ENCODE results near the gene GPR156. TPM values are rescaled to one million over a fixed set of nuclear protein-coding genes. Genes with fewer than 3 reads are reported as not detected.

GPR156 gene
- total RNA-seq, 1 experiment from 2014 or later: 0.15 TPM

DNA sequence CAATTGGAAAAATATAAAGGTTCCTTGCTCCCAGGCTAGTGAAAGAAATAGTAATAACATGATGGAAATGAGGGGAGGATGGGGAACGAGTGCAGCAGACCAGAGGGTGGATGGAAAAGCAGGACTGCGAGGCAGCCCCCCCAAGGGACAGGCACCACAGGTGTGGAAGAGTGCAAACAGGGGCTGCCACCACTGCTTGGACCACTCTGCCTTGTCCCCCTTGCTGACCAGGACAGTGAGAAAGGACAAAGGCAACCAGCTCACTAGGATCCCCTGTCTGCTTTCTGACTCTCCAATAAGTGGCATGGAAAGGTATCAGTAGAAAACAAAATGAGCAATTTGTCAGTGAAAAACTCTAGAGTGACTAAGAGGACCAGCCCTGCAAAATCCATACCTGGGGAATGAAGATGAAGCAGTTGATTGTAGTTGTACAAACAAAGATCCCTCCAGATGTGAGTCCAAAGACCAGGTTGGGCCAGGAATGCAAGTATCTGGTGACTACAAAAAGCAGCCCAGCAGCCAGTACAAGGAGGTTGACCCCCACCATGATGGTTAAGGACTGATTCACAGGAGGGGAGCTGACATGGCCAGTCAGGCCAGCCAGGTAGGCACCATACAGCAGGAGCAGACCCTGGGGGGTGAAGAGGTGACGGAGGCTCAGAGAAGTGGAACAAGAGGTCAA is 104.2 kb downstream of the GPR156 start (continued):
- TF ChIP-seq REST (IDR thresholded peaks at IDR 0.05; ENCODE audit: low read depth): no peak
- TF ChIP-seq EZH2 (IDR thresholded peaks at IDR 0.05): no peak
- no peak for TF ChIP-seq SIN3A (IDR thresholded peaks at IDR 0.05; ENCODE audit: low read depth)

- ChIA-PET POLR2A (no interaction called here), CTCF (no interaction called here), RAD21 (ENCODE audit: low non-redundant PET in 1 of 2, low total read pairs in 2 of 2, uncharacterized antibody in 2 of 2, unreplicated experiment in 2 of 2) (no interaction called here)
- Histone ChIP-seq H3K9ac (ENCODE audit: low read length) (no peak overlapping the region), H3K4me3 (replicated peaks in 1 of 2; ENCODE audit: low read depth in 1 of 2, low read length in 2 of 2) (no peak overlapping the region), H2AFZ (ENCODE audit: low read depth, low read length, poor library complexity, severe bottlenecking) (no peak overlapping the region), H3K36me3 (ENCODE audit: control insufficient read depth in 1 of 2, insufficient read depth in 2 of 2, low read length in 2 of 2) (no peaks in the 10 kb centered on the region), H3K9me2 (ENCODE audit: insufficient read depth) (no peaks in the 10 kb centered on the region), H3K9me3 (ENCODE audit: control insufficient read depth in 1 of 2, insufficient read depth in 1 of 2, low read depth in 1 of 2, low read length in 2 of 2) (no peaks in the 10 kb centered on the region), H3K27me3 (ENCODE audit: insufficient read depth, low read length) (no peaks in the 10 kb centered on the region), H3K27ac (ENCODE audit: low read depth, low read length) (no peak overlapping the region), H4K20me1 (ENCODE audit: insufficient read depth) (no peaks in the 10 kb centered on the region), H3K4me2 (ENCODE audit: low read length) (no peak overlapping the region), H3K79me2 (ENCODE audit: insufficient read depth, low read length) (no peaks in the 10 kb centered on the region), H3K4me1 (ENCODE audit: control insufficient read depth in 1 of 2, insufficient read depth in 2 of 2, low read length in 2 of 2) (peaks cover 0 to 10% of the 10 kb centered on the region in 2 experiments; a peak in 1 of 4 replicates)
- DNase-seq (ENCODE audit: low read depth, low spot score) (no peak), ATAC-seq (no peak; the same call in 1 of the 2 replicates)
- BruUV-seq (replicated peaks): no TSS peak
- intact Hi-C loops (cut with micrococcal nuclease): no loop called here
- TF ChIP-seq MAX (IDR thresholded peaks at IDR 0.05) (no peak), EZH2 (IDR thresholded peaks at IDR 0.05) (no peak), ZNF274 (IDR thresholded peaks at IDR 0.05; ENCODE audit: low read depth, low read length) (no peak), POLR2AphosphoS5 (IDR thresholded peaks at IDR 0.05; ENCODE audit: low read depth, low read length) (no peak), SP1 (IDR thresholded peaks at IDR 0.05; ENCODE audit: low read depth) (no peak), RAD21 (IDR thresholded peaks at IDR 0.05; ENCODE audit: low read depth) (no peak)
- TF ChIP-seq, protein P1, sequence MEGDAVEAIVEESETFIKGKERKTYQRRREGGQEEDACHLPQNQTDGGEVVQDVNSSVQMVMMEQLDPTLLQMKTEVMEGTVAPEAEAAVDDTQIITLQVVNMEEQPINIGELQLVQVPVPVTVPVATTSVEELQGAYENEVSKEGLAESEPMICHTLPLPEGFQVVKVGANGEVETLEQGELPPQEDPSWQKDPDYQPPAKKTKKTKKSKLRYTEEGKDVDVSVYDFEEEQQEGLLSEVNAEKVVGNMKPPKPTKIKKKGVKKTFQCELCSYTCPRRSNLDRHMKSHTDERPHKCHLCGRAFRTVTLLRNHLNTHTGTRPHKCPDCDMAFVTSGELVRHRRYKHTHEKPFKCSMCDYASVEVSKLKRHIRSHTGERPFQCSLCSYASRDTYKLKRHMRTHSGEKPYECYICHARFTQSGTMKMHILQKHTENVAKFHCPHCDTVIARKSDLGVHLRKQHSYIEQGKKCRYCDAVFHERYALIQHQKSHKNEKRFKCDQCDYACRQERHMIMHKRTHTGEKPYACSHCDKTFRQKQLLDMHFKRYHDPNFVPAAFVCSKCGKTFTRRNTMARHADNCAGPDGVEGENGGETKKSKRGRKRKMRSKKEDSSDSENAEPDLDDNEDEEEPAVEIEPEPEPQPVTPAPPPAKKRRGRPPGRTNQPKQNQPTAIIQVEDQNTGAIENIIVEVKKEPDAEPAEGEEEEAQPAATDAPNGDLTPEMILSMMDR (IDR thresholded peaks at IDR 0.05 in 2 of 3, conservative IDR thresholded peaks at IDR 0.05 in 1 of 3; ENCODE audit: borderline replicate concordance in 1 of 3, insufficient read depth in 1 of 3, low read depth in 2 of 3, low read length in 2 of 3): no peak; a peak in 1 of 6 replicates
These were observed 107.2 kb downstream of the GPR156 start for GRCh38 chr3:120177707-120178306.
